ENCODE results near the gene DEFB129. TPM values are rescaled to one million over a fixed set of nuclear protein-coding genes. Genes with fewer than 3 reads are reported as not detected.

DEFB129 gene, protein sequence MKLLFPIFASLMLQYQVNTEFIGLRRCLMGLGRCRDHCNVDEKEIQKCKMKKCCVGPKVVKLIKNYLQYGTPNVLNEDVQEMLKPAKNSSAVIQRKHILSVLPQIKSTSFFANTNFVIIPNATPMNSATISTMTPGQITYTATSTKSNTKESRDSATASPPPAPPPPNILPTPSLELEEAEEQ
- total RNA-seq: not detected in 2 replicates

DNA sequence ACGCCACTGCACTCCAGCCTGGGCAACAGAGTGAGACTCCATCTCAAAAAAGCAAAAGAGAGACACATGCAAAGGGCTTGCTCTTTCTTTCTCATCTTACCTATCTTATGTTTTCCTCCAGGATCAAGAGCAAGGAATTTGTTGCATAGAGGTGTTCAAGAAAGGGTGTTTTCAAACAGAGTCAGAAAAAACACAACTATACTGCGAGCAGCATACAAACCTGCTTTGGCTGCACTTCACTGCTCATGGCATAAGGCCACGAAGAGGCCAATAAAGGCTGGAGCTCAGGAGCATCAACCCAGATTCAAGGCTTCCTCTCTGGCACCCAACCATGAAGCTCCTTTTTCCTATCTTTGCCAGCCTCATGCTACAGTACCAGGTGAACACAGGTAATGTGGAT is at the start of gene DEFB129:
Gene DEFB129, plus strand, starts transcription at position 301 of the 400 bp plus-strand sequence. Its CDS starts 31 bp downstream, at position 332.

DNA sequence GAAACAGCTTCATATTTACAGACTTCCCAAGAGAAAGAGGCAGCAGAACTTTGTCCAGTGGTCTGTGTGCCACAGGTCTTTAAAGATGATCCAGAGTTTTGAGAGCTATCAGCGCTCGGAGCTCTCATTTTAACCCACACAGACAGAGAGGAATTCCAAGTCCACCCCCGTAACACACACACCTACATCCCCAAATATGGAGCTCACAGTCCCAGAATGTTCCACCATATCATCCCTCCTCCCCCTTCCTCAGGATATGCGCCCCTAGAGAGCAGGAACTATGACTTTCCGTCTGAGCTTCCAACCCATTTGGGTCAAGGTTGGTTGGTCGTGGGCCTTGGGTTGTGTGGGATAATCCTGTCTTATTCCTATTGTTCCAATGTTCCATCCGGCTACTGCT is 37.4 kb upstream of the DEFB129 start, which contains the start of gene DEFB128:
Gene DEFB128, minus strand, starts transcription at position 101 of the 400 bp plus-strand sequence. Its CDS starts 88 bp downstream, at position 13.

DNA sequence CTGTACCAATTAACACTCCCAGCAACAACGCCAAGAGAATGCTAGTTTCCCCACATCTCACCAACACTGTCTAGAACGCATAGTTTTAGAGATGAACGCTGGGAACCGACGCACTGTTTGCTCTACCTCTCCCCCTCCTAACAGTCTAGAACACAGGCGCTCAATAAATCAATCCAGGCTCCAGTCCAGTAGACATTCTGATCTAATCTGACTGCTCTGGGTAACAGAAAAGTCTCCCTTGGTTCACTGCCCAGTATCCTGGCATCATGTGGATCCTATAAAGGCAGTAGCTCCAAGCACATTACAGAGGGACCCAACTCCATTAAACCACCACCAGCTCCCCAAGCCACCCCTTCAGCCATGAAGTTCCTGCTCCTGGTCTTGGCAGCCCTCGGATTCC is 30.4 kb downstream of the DEFB129 start, which contains the start of gene DEFB132:
Gene DEFB132, plus strand, starts transcription at position 306 of the 400 bp plus-strand sequence. Its CDS starts 55 bp downstream, at position 361.

Other genes with a start within 250 kb of the DEFB129 start
- gene DEFB125, start 139.6 kb upstream of the DEFB129 start, total RNA-seq: not detected in 2 replicates
- not detected in 2 replicates for gene DEFB126, start 84.7 kb upstream of the DEFB129 start, total RNA-seq
- gene DEFB127, start 69.8 kb upstream of the DEFB129 start, total RNA-seq: not detected in 2 replicates
- gene DEFB128, start 37.5 kb upstream of the DEFB129 start, total RNA-seq: not detected in 2 replicates
- gene DEFB132, start 30.5 kb downstream of the DEFB129 start, total RNA-seq: not detected in 2 replicates
- gene C20orf96, start 63.5 kb downstream of the DEFB129 start, total RNA-seq: 2.3 and 6.0 TPM in 2 replicates
- 11.4 and 17.1 TPM in 2 replicates for gene ZCCHC3, start 70.3 kb downstream of the DEFB129 start, total RNA-seq
- gene SOX12, start 98.3 kb downstream of the DEFB129 start, total RNA-seq: 11.2 and 23.3 TPM in 2 replicates
- 106 and 114 TPM in 2 replicates for gene NRSN2, start 119.9 kb downstream of the DEFB129 start, total RNA-seq
- gene TRIB3, start 153.5 kb downstream of the DEFB129 start, total RNA-seq: 133 and 137 TPM in 2 replicates
- gene RBCK1, start 181.0 kb downstream of the DEFB129 start, total RNA-seq: 138 and 152 TPM in 2 replicates
- 25.1 and 27.0 TPM in 2 replicates for gene TBC1D20, start 235.3 kb downstream of the DEFB129 start, total RNA-seq

All from mesangial cell (primary cell).